H54 (cell line): ENCODE data around the gene PARD6A.
"Not testable (repeated sequence)": the region's sequence is repeated elsewhere in the genome, so short reads cannot be mapped to it uniquely, and the experiment has no call there.

Experiments used
- DNase-seq: peaks from one replicate; pipeline ENCODE4 v3.0.0; 2011; ENCODE audit warnings: low spot score, mixed read lengths; ENCODE audit not compliant: insufficient read length
- FAIRE-seq: peaks from 3 replicates; lab custom pipeline; 2011; peaks lifted over from hg19 to GRCh38; lab: Jason Lieb, UNC
- POLR2A ChIP-seq: IDR thresholded peaks from 2 replicates; pipeline ENCODE4 v1.6.1; 2011; ENCODE audit warnings: low read depth, mild to moderate bottlenecking, low read length

The PARD6A gene

GRCh38 chr16:67676516-67676915 is 15.8 kb downstream of the PARD6A start:
- DNase-seq (no peak), FAIRE-seq (no peak)
- TF ChIP-seq POLR2A = no peak

- FAIRE-seq (no peak), DNase-seq (no peak)
- no peak for TF ChIP-seq POLR2A
These were observed 16.2 kb downstream of the PARD6A start for GRCh38 chr16:67676939-67677338.

- FAIRE-seq (no peak), DNase-seq (no peak)
- no peak for TF ChIP-seq POLR2A
These were observed 17.0 kb downstream of the PARD6A start for GRCh38 chr16:67677712-67678111.

GRCh38 chr16:67678354-67679023 is 17.7 kb downstream of the PARD6A start:
- no peak for FAIRE-seq
- DNase-seq = no peak
- no peak for TF ChIP-seq POLR2A

- FAIRE-seq (no peak), DNase-seq (no peak)
- TF ChIP-seq POLR2A = no peak
These were observed 19.5 kb downstream of the PARD6A start for GRCh38 chr16:67679935-67680897.

- FAIRE-seq (no peak), DNase-seq (no peak)
- no peak for TF ChIP-seq POLR2A
These were observed 23.0 kb downstream of the PARD6A start for GRCh38 chr16:67683767-67684166.

- FAIRE-seq (no peak), DNase-seq (no peak)
- TF ChIP-seq POLR2A = no peak
These were observed 24.8 kb downstream of the PARD6A start for GRCh38 chr16:67685388-67686112.

DNA sequence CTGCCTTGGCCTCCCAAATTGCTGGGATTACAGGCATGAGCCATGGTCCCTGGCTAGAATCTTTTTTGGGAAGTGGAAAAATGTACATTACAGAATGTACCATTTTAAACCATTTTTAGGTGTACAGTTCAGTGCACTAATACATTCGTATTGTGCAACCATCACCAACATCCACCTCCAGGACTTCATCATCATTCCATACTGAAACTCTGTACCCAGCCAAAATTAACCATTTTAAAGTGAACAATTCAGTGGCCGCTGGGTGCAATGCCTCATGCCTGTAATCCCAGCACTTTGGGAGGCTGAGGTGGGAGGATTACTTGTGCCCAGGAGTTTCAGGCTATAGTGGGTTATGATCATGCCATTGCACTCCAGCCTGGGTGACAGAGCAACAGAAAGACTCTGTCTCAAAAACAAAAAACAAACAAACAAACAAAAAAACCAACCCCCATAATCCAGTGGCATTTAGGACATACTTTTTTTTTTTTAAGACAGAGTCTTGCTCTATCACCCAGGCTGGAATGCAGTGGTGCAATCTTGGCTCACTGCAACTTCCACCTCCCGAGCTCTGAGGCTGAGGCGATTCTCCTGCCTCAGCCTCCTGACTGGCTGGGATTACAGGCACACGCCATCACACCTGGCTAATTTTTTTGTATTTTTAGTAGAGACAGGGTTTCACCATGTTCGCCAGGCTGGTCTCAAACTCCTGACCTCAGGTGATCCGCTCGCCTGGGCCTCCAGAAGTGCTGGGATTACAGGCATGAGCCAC is 32.9 kb downstream of the PARD6A start:
- FAIRE-seq, DNase-seq: not testable (repeated sequence)

DNA sequence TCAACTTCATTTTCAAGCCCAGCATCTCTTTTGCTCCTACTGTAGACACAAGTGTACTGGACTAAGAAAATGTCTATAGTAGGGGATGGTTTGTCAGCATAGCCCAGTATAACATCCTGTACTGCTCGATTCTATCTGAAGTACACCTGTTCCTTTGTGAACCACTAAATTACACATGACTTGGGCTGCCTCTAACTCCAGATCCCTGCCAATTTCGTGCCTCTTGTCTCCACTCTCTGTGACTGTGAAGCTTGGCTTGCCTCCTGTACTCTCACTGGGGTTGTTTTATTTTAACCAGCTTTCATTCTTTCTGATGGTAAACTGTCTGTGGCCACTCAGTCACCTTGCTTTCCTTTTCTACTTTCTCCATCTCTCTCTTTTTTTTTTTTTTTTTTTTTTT is 33.9 kb downstream of the PARD6A start:
- DNase-seq = no peak
- FAIRE-seq = no peak
- no peak for TF ChIP-seq POLR2A

DNA sequence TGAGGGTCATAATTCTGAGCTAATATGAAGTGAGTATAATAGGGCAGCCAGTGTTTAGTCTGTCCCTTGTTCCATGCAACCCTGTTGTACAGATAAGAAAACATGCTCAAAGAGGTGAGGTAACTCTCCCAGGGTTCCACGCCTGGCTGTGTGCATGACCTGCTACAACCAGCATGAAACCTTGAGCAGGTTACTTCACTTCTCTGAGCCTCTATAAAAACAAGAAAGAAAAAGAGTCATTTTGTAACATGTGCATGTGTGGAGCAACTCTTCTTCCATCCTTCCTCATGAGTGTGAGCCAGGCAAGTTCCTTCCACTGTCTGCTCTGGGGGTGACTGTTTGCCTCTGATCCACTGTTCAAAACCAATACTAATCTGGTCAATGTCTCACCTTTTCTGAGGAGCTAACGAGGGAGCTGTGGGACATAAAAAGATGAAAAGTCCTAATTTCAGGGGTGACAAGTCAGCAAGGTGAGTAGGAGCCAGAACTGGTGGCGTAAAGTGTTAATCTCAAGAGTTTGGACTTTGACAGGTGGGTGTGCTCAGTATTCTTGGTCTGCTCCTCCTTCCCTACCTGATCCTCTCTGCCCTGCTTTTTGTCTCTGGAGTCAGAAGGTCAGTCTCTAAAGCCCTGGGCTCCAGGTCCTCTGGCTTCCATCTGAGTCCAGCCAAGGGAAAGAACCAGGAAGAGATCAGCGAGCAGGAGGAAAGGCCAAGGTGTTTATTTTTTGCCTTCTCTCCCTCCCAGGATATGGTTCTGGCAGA is 36.8 kb downstream of the PARD6A start:
- FAIRE-seq (no peak), DNase-seq (no peak)
- TF ChIP-seq POLR2A = no peak

GRCh38 chr16:67699265-67699664 is 38.5 kb downstream of the PARD6A start:
- FAIRE-seq (no peak), DNase-seq (no peak)
- no peak for TF ChIP-seq POLR2A

DNA sequence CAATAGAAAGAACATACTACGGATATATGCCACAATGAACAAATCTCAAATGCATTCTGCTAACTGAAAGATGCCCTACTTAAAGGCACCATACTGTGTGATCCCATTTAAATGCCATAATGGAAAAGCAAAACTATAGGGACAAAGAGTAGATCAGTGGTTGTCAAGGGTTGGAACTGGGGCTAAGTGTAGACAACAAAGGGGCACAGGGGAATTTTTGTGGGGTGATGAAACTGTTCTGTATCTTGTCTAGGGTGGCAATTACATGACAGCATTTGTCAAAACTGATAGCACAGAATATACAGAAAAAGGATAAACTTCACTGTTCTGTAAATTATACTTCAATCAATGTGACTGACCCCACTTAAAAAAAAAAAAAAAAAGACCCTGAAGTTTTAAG is 40.7 kb downstream of the PARD6A start:
- DNase-seq (no peak), FAIRE-seq (no peak)
- no peak for TF ChIP-seq POLR2A

DNA sequence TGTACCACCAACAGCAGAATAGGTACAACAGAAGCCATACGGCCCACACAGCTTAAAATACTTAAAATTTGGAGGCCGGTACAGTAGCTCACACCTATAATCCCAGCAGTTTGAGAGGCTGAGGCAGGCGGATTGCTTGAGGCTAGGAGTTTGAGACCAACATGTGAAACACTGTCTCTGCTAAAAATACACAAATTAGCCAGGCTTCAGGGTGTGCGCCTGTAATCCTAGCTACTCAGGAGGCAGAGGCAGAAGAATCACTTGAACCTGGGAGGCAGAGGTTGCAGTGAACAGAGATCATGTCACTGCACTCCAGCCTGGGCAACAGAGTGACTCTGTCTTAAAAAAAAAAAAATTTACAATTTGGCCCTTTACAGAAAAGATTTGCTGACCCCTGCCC is 41.4 kb downstream of the PARD6A start:
- no peak for TF ChIP-seq POLR2A
- no peak for FAIRE-seq
- DNase-seq = no peak
